Stimulated activated effector memory CD8-positive, alpha-beta T cell treated with anti-CD3 and anti-CD28 coated beads, Interleukin-12 subunit alpha, Interleukin-12 subunit beta, amount 100 ng/mL, for 72 hours (primary cell): ENCODE data around the gene EPG5.

Experiments
- ATAC-seq: fragments of 150-1000 bp; cut with Tn5 transposase; 2 replicates; pipeline ENCODE4 v1.10.0; 2021
- DNase-seq, 2 donors: peaks; one replicate each; pipeline ENCODE4 v3.0.0; 2021 to 2022; ENCODE audit warnings: low spot score in 2 of 2
- H3K27ac Mint-ChIP-seq: one replicate; pipeline ENCODE4 v1.8.0; 2022; ENCODE audit warnings: mild to moderate bottlenecking, mixed read lengths
- H3K36me3 Mint-ChIP-seq: one replicate; pipeline ENCODE4 v1.8.0; 2022; ENCODE audit warnings: mild to moderate bottlenecking, mixed read lengths
- H3K4me1 Mint-ChIP-seq: one replicate; pipeline ENCODE4 v1.8.0; 2022; ENCODE audit warnings: mixed read lengths
- H3K4me3 Mint-ChIP-seq: one replicate; pipeline ENCODE4 v1.8.0; 2022; ENCODE audit warnings: mild to moderate bottlenecking, mixed read lengths
- H3K9me3 Mint-ChIP-seq: one replicate; pipeline ENCODE4 v1.8.0; 2022; ENCODE audit warnings: mixed read lengths

The EPG5 gene, protein sequence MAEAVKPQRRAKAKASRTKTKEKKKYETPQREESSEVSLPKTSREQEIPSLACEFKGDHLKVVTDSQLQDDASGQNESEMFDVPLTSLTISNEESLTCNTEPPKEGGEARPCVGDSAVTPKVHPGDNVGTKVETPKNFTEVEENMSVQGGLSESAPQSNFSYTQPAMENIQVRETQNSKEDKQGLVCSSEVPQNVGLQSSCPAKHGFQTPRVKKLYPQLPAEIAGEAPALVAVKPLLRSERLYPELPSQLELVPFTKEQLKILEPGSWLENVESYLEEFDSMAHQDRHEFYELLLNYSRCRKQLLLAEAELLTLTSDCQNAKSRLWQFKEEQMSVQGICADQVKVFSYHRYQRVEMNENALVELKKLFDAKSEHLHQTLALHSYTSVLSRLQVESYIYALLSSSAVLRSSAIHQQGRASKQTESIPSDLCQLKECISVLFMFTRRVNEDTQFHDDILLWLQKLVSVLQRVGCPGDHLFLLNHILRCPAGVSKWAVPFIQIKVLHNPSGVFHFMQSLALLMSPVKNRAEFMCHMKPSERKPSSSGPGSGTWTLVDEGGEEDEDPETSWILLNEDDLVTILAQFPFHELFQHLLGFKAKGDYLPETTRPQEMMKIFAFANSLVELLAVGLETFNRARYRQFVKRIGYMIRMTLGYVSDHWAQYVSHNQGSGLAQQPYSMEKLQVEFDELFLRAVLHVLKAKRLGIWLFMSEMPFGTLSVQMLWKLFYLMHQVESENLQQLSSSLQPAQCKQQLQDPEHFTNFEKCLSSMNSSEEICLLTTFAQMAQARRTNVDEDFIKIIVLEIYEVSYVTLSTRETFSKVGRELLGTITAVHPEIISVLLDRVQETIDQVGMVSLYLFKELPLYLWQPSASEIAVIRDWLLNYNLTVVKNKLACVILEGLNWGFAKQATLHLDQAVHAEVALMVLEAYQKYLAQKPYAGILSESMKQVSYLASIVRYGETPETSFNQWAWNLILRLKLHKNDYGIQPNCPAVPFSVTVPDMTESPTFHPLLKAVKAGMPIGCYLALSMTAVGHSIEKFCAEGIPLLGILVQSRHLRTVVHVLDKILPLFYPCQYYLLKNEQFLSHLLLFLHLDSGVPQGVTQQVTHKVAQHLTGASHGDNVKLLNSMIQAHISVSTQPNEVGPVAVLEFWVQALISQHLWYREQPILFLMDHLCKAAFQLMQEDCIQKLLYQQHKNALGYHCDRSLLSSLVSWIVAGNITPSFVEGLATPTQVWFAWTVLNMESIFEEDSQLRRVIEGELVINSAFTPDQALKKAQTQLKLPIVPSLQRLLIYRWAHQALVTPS (N-terminal part only)

GRCh38 chr18:45967007-45967706 lies at the start of gene EPG5:
TSS of gene EPG5 (minus strand) at chr18:45967329. CDS start at chr18:45967239, 90 bp downstream.
- H3K27ac Mint-ChIP-seq: peak within 1 kb of the TSS; percentile 96
- peaks cover 20% of the 10 kb centered on the region for H3K36me3 Mint-ChIP-seq
- H3K4me1 Mint-ChIP-seq: peaks cover 38% of the 10 kb centered on the region
- H3K4me3 Mint-ChIP-seq: peak within 1 kb of the TSS; percentile 97
- ATAC-seq: peak; percentile 94
- DNase-seq: peak; percentile 78 to 95
- H3K9me3 Mint-ChIP-seq: no peaks in the 10 kb centered on the region

GRCh38 chr18:46013484-46014189 lies 46.5 kb upstream of the EPG5 start:
- H3K9me3 Mint-ChIP-seq: no peaks in the 10 kb centered on the region
- H3K4me3 Mint-ChIP-seq: no peak overlapping the region
- peaks cover 19% of the 10 kb centered on the region for H3K4me1 Mint-ChIP-seq
- ATAC-seq (peak; percentile 98), DNase-seq (peak in 1 of 2 donors; percentile 57)
- H3K36me3 Mint-ChIP-seq: peaks cover 32% of the 10 kb centered on the region
- peak overlapping the region; percentile 68 for H3K27ac Mint-ChIP-seq

DNA sequence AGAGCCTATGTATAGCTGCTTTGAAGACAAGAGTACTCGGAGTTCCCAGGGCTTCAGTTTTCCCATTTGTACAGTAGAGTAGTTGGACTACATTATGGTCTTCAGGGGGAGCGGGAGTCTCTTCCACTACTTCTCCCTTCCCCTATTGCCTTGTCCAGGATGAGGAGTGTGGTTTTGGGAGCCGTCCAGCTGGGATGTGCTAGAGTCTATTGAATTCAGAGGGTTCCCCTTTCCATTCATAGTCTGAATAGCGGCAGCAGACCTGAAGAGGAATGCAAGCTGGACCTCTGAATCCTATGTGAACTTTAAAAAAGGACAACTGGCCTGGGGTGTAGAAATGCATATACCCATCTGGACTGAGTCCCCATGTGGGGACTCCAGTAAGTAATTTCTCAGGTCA lies 43.5 kb upstream of the EPG5 start:
- DNase-seq: no peak
- no peak overlapping the region for H3K27ac Mint-ChIP-seq
- H3K4me3 Mint-ChIP-seq: no peak overlapping the region
- peaks cover 19% of the 10 kb centered on the region for H3K4me1 Mint-ChIP-seq
- no peak for ATAC-seq
- H3K36me3 Mint-ChIP-seq: peaks cover 34% of the 10 kb centered on the region
- H3K9me3 Mint-ChIP-seq: no peaks in the 10 kb centered on the region

GRCh38 chr18:46010050-46010449 lies 42.9 kb upstream of the EPG5 start:
- ATAC-seq (no peak), DNase-seq (no peak)
- Mint-ChIP-seq H3K27ac (peak overlapping the region; percentile 74), H3K36me3 (peaks cover 34% of the 10 kb centered on the region), H3K4me1 (peaks cover 16% of the 10 kb centered on the region), H3K9me3 (no peaks in the 10 kb centered on the region), H3K4me3 (no peak overlapping the region)

DNA sequence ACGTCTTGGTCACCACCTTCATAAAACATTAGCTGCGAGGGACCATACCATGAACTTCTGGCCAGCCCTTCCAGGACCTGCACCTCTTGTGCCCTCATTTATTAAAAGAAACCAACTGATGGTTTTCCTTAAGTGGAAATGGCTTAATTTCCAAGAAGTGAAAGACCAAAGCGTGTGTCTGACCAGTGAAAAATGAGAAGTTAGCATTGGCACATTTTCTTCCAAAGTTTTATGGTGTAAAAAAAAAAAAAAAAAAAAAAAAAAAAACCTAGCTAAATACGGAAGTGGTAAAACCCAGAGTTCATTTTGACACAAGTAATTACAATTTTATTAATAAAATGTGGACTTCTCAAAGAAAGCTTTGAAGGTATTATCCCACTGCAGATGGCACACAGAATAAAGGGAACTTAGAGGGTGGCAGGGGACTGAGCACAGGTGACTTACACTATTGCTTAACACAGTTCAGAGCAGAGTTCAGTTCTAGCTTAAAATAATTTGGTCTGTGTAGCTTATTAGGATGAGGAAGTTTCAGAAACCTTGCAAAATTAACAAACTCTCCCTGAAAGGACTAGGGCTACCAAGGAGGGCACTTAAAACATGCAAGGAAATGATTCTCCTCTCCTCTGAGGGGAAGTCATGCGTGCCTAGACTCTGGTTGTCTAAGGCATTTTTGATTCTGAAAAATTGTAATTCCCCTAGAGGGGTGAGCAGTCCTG lies 42.2 kb upstream of the EPG5 start:
- Mint-ChIP-seq H3K9me3 (no peaks in the 10 kb centered on the region), H3K4me1 (peaks cover 10% of the 10 kb centered on the region), H3K27ac (peak overlapping the region; percentile 74), H3K36me3 (peaks cover 29% of the 10 kb centered on the region), H3K4me3 (no peak overlapping the region)
- DNase-seq (no peak), ATAC-seq (no peak)

GRCh38 chr18:46008531-46008930 lies 41.4 kb upstream of the EPG5 start:
- peaks cover 25% of the 10 kb centered on the region for H3K36me3 Mint-ChIP-seq
- H3K9me3 Mint-ChIP-seq: no peaks in the 10 kb centered on the region
- ATAC-seq: no peak
- no peak overlapping the region for H3K4me3 Mint-ChIP-seq
- peak in 1 of 2 donors; percentile 41 for DNase-seq
- no peak overlapping the region for H3K27ac Mint-ChIP-seq
- H3K4me1 Mint-ChIP-seq: peaks cover 3% of the 10 kb centered on the region

- ATAC-seq: no peak
- Mint-ChIP-seq H3K36me3 (peaks cover 25% of the 10 kb centered on the region), H3K9me3 (peaks cover 4% of the 10 kb centered on the region), H3K4me3 (no peak overlapping the region), H3K4me1 (peaks cover 9% of the 10 kb centered on the region), H3K27ac (no peak overlapping the region)
- peak in 1 of 2 donors; percentile 30 for DNase-seq
Observed at GRCh38 chr18:46007165-46007564, 40.0 kb upstream of the EPG5 start.

DNA sequence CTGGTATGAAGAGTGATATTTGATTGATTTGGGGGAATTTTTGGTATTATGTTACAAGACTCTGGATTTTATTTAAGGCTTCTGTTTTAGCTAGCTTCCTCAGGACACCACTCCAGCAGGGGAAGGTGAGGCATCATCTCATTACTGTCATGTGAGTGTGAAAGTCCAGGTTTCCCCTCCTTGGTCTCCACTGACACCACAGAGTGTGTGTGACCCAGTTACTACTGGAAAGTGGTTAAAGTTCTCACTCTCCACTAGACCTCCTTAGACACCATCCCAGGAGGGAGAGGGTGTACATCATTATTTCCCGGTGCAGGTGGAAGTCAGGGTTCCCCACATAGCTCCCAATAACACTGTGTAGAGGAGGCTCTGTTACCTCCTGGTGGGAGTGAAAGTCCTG lies 35.8 kb upstream of the EPG5 start:
- peaks cover 4% of the 10 kb centered on the region for H3K36me3 Mint-ChIP-seq
- no peak overlapping the region for H3K4me3 Mint-ChIP-seq
- ATAC-seq: peak; percentile 73
- no peak for DNase-seq
- no peak overlapping the region for H3K27ac Mint-ChIP-seq
- H3K9me3 Mint-ChIP-seq: peaks cover 7% of the 10 kb centered on the region
- peaks cover 25% of the 10 kb centered on the region for H3K4me1 Mint-ChIP-seq

DNA sequence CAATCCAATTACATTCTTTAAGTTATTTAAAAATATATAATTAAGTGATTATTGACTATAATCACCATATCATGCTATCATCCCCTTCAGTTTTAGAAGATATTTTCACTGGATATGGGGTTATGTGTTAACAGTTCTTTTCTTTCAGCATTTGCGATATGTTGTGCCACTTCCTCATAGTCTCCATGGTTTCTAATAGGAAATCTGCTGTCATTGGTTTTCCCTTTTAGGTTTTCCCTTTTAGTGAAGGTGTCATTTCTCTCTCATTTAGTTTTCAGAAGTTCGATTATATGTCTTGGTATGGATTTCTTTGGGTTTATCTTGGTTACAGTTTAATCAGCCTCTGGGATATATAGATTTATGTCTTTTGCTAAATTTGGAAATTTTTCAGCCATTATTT lies 34.8 kb upstream of the EPG5 start:
- DNase-seq (no peak), ATAC-seq (no peak)
- Mint-ChIP-seq H3K36me3 (peaks cover 4% of the 10 kb centered on the region), H3K4me1 (peaks cover 26% of the 10 kb centered on the region), H3K9me3 (peaks cover 7% of the 10 kb centered on the region), H3K4me3 (no peak overlapping the region), H3K27ac (no peak overlapping the region)

DNA sequence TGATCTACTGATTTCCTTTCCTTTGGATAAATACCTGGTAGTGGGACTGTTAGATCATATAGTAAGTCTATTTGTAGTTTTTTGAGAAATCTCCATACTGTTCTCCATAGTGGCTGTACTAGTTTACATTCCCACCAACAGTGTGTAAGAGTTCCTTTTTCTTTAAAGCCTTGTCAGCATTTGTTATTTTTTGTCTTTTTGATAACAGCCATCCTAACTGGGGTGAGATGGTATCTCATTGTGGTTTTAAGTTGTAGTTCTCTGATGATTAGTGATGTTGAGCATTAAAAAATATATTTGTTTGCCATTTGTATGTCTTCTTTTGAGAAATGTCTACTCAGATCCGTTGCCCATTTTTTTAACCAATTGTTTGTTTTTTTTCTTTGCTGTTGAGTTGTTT lies 33.9 kb upstream of the EPG5 start:
- peaks cover 30% of the 10 kb centered on the region for H3K4me1 Mint-ChIP-seq

GRCh38 chr18:45999536-45999935 lies 32.4 kb upstream of the EPG5 start:
- DNase-seq: no peak
- Mint-ChIP-seq H3K9me3 (peaks cover 7% of the 10 kb centered on the region), H3K36me3 (peaks cover 4% of the 10 kb centered on the region), H3K27ac (no peak overlapping the region), H3K4me3 (no peak overlapping the region), H3K4me1 (peaks cover 31% of the 10 kb centered on the region)
- no peak for ATAC-seq

More for the DNA sequence above, 33.9 kb upstream of the EPG5 start:
- peaks cover 4% of the 10 kb centered on the region for H3K36me3 Mint-ChIP-seq
- H3K4me3 Mint-ChIP-seq: no peak overlapping the region
- DNase-seq: no peak
- H3K27ac Mint-ChIP-seq: no peak overlapping the region
- no peak for ATAC-seq
- peaks cover 7% of the 10 kb centered on the region for H3K9me3 Mint-ChIP-seq

DNA sequence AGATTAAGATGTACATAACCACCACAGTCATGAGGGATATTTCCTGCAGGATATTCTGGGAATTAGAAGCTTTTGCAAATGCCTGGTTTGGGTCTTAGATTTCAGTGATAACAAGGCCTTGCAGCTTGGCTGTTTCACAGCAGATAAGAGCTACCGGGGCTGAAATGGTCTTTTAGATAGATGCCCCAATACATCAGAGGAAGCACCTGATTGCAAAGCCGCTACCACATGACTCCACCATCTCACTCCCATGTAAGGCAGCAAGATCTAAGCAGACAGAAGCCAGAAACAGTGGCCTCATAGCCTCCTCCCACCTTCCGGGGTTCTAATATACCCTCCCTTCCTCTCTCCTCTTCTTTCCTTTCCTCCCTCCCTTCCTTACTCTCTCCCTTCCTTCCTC lies 31.1 kb upstream of the EPG5 start:
- H3K4me3 Mint-ChIP-seq: peak overlapping the region; percentile 41
- peaks cover 7% of the 10 kb centered on the region for H3K9me3 Mint-ChIP-seq
- H3K4me1 Mint-ChIP-seq: peaks cover 30% of the 10 kb centered on the region
- ATAC-seq (peak; percentile 57), DNase-seq (no peak)
- H3K36me3 Mint-ChIP-seq: peaks cover 4% of the 10 kb centered on the region
- peak overlapping the region; percentile 7 for H3K27ac Mint-ChIP-seq

- Mint-ChIP-seq H3K4me3 (peak overlapping the region; percentile 41), H3K27ac (peak overlapping the region; percentile 7), H3K4me1 (peaks cover 25% of the 10 kb centered on the region), H3K9me3 (peaks cover 7% of the 10 kb centered on the region), H3K36me3 (peaks cover 4% of the 10 kb centered on the region)
- ATAC-seq (peak; percentile 84), DNase-seq (no peak)
Observed at GRCh38 chr18:45997700-45998151, 30.6 kb upstream of the EPG5 start.
